OCI-LY7 (cell line): ENCODE measurements around the gene KCNK15. TPM values are rescaled to one million over a fixed set of nuclear protein-coding genes. Genes with fewer than 3 reads are reported as not detected.

ENCODE experiments used
- BruUV-seq: library from RNA; stranded (reverse); fragments of 400-500 nt; replicated peaks from 2 replicates; lab custom pipeline; 2021; lab: Mats Ljungman, UMichigan
- CTCF ChIA-PET: fragments of 300-600 bp; sonication (Branson Sonifier 250); formaldehyde crosslinking; loops from one replicate; lab custom pipeline; 2022; ENCODE audit warnings: antibody characterized with exemption; ENCODE audit not compliant: unreplicated experiment; lab: Charles Lee
- POLR2A ChIA-PET: fragments of 300-600 bp; sonication (Branson Sonifier 250); formaldehyde crosslinking; loops from one replicate; lab custom pipeline; 2022; ENCODE audit warnings: antibody characterized with exemption; lab: Charles Lee
- DNase-seq: peaks from one replicate; pipeline ENCODE4 v3.0.0-alpha.2; 2015; ENCODE audit warnings: low spot score
- H2AFZ ChIP-seq: fragments of 200-600 bp; sonication (generic), shearing (Covaris generic); 2 replicates; pipeline ENCODE4 v1.6.1; 2014; ENCODE audit warnings: mild to moderate bottlenecking, antibody characterized with exemption, low read length, moderate library complexity
- H3K27ac ChIP-seq: fragments of 200-600 bp; sonication (generic); 2 replicates; pipeline ENCODE4 v1.5.1; 2014; ENCODE audit warnings: mixed run types, low read depth, mild to moderate bottlenecking, moderate library complexity, low read length, inconsistent platforms; ENCODE audit not compliant: poor library complexity, severe bottlenecking
- H3K36me3 ChIP-seq: fragments of 200-600 bp; sonication (generic); 2 replicates; pipeline ENCODE4 v1.6.1; 2014; ENCODE audit warnings: mild to moderate bottlenecking, antibody characterized with exemption, low read length, moderate library complexity, mixed read lengths; ENCODE audit not compliant: insufficient read depth
- H3K4me1 ChIP-seq: fragments of 200-600 bp; sonication (generic); 2 replicates; pipeline ENCODE4 v1.5.1; 2014; ENCODE audit warnings: mild to moderate bottlenecking, low read length; ENCODE audit not compliant: insufficient read depth, poor library complexity, severe bottlenecking
- H3K4me2 ChIP-seq: fragments of 200-600 bp; sonication (generic); 2 replicates; pipeline ENCODE4 v1.6.1; 2014; ENCODE audit warnings: mild to moderate bottlenecking, low read length
- H3K4me3 ChIP-seq: fragments of 200-600 bp; sonication (generic); 2 replicates; pipeline ENCODE4 v1.5.1; 2014; ENCODE audit warnings: mild to moderate bottlenecking, low read depth, low read length; ENCODE audit not compliant: poor library complexity, severe bottlenecking
- H3K79me2 ChIP-seq: fragments of 200-600 bp; sonication (generic); 2 replicates; pipeline ENCODE4 v1.6.1; 2016; ENCODE audit warnings: low read depth, mild to moderate bottlenecking, low read length, moderate library complexity, mixed read lengths; ENCODE audit not compliant: insufficient read depth
- H3K9me2 ChIP-seq: fragments of 200-600 bp; sonication (generic); 2 replicates; pipeline ENCODE4 v1.6.1; 2016; ENCODE audit warnings: mild to moderate bottlenecking, low read length, mixed read lengths; ENCODE audit not compliant: insufficient read depth
- H3K9me3 ChIP-seq: fragments of 200-600 bp; sonication (generic); 2 replicates; pipeline ENCODE4 v1.6.1; 2014; ENCODE audit warnings: mild to moderate bottlenecking, mixed run types, low read length, mixed read lengths
- H4K20me1 ChIP-seq: fragments of 200-600 bp; sonication (generic); 2 replicates; pipeline ENCODE4 v1.6.1; 2014; ENCODE audit warnings: mild to moderate bottlenecking, antibody characterized with exemption, low read length, moderate library complexity, mixed read lengths; ENCODE audit not compliant: insufficient read depth
- EZH2phosphoT487 ChIP-seq: fragments of 200-600 bp; sonication (generic); IDR thresholded peaks from 2 replicates; pipeline ENCODE4 v1.6.1; 2018; ENCODE audit warnings: low read depth, borderline replicate concordance, mild to moderate bottlenecking, mixed run types, antibody characterized with exemption, low read length, moderate library complexity, mixed read lengths
- intact Hi-C: fragments of 100-400 bp; cut with micrococcal nuclease; formaldehyde crosslinking; loops from one replicate; pipeline ENCODE4 v1.10.0; 2022; ENCODE audit not compliant: unreplicated experiment
- total RNA-seq, 2 experiments: library from RNA; depleted of rRNA in 1 of 2; stranded (reverse); fragments of >200 nt in 1 of 2; shearing (Covaris generic) in 1 of 2; gene quantifications; 2 replicates each; pipeline ENCODE4 v1.2.3, GENCODE V29; 2014 to 2022
- TF ChIP-seq, protein P1 (sequence below): fragments of 200-600 bp; sonication (generic); conservative IDR thresholded peaks from 2 replicates; pipeline ENCODE4 v1.5.1; 2014; ENCODE audit warnings: mild to moderate bottlenecking, antibody characterized with exemption, low read length, moderate library complexity, mixed read lengths

Gene KCNK15
- total RNA-seq, 2 experiments from 2014 or later: not detected

DNA sequence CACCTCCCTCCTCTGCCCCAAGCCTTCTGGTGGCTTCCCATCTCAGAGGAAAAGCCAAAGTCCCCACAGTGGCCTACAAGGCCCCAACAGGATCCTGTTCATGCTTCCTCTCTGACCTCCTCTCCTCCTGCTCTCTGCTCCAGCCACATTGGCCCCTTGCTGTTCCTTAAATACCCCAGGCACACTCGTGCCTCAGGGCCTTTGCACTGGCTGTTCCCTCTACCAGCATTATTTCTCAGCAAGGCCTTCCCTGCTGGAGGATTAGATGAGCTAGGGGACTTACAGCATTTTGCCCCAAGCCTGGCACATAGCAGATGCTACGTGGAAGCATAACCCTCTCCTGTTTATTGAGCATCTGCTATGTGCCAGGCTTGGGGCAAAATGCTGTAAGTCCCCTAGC, 22.7 kb upstream of the KCNK15 start:
- no peak overlapping the region for H3K4me3 ChIP-seq
- ChIA-PET POLR2A (no interaction called here), CTCF (no interaction called here)
- no peak overlapping the region for H3K4me2 ChIP-seq
- TF ChIP-seq, protein P1, sequence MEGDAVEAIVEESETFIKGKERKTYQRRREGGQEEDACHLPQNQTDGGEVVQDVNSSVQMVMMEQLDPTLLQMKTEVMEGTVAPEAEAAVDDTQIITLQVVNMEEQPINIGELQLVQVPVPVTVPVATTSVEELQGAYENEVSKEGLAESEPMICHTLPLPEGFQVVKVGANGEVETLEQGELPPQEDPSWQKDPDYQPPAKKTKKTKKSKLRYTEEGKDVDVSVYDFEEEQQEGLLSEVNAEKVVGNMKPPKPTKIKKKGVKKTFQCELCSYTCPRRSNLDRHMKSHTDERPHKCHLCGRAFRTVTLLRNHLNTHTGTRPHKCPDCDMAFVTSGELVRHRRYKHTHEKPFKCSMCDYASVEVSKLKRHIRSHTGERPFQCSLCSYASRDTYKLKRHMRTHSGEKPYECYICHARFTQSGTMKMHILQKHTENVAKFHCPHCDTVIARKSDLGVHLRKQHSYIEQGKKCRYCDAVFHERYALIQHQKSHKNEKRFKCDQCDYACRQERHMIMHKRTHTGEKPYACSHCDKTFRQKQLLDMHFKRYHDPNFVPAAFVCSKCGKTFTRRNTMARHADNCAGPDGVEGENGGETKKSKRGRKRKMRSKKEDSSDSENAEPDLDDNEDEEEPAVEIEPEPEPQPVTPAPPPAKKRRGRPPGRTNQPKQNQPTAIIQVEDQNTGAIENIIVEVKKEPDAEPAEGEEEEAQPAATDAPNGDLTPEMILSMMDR: no peak
- no peak for TF ChIP-seq EZH2phosphoT487
- no peak overlapping the region for H3K27ac ChIP-seq
- no TSS peak for BruUV-seq
- intact Hi-C loops: no loop called here
- no peaks in the 10 kb centered on the region for H3K36me3 ChIP-seq
- no peaks in the 10 kb centered on the region for H3K79me2 ChIP-seq
- no peaks in the 10 kb centered on the region for H3K9me3 ChIP-seq
- H3K9me2 ChIP-seq: no peaks in the 10 kb centered on the region
- DNase-seq: no peak
- H2AFZ ChIP-seq: no peak overlapping the region
- no peaks in the 10 kb centered on the region for H3K4me1 ChIP-seq
- H4K20me1 ChIP-seq: no peaks in the 10 kb centered on the region

DNA sequence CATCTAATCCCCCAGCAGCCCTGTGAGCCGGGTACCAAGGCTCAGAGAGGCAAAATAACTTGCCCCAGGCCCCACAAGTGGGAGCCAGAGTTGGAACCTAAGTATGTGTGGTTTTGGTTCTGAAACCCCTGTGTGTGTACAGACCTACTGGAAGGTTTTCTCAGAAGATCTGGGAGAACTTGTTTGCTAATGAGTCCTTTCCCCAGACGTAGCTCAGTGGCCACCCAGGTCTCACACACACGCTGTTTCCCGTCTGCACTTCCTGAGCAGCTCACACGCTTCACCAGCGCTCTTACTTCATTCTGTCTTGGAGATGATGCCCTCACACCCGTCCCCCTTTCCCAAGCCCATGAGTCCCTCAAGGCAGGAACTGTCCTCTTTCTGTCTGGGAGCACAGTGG, 22.3 kb upstream of the KCNK15 start:
- no peaks in the 10 kb centered on the region for H3K9me2 ChIP-seq
- BruUV-seq: no TSS peak
- CTCF ChIA-PET: no interaction called here
- no peaks in the 10 kb centered on the region for H3K9me3 ChIP-seq
- TF ChIP-seq, protein P1: no peak
- TF ChIP-seq EZH2phosphoT487: no peak
- H3K4me3 ChIP-seq: no peak overlapping the region
- intact Hi-C loops: no loop called here
- no peaks in the 10 kb centered on the region for H3K79me2 ChIP-seq
- H3K27ac ChIP-seq: no peak overlapping the region
- no peaks in the 10 kb centered on the region for H3K4me1 ChIP-seq
- H4K20me1 ChIP-seq: no peaks in the 10 kb centered on the region
- POLR2A ChIA-PET: interaction anchor here (1.2 kb wide), 1 partner anchor 14 kb away, joined by 3 read pairs; no protein-coding TSS in a partner anchor
- no peak for DNase-seq
- no peaks in the 10 kb centered on the region for H3K36me3 ChIP-seq
- H2AFZ ChIP-seq: no peak overlapping the region
- no peak overlapping the region for H3K4me2 ChIP-seq

DNA sequence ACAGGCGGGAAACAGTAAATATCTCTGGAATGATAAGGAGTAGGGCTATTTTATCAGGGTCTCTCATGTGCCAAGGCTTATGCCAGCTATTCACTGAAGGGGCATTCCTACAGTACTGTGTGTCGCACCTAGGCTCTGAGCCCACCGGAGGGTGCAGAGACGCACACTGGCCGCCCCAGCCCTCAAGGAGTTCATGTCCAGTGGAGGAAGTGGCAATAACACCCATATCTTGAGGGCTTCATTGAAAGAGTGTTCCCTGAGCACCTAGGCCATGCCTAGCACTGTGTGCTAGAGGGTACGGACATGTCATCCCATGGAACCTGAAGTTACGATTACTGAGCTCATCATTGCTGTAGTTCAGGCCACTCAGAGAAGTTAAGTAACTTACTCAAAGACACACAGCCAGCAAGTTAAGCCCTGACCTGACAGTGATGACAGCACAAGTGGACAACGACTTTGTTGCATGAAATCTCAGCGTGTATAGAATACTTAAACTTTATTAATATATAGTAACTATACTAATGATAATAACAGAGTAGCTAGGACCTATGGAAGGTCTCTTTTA, 21.8 kb upstream of the KCNK15 start:
- H3K4me3 ChIP-seq: no peak overlapping the region
- POLR2A ChIA-PET: interaction anchor here (1.2 kb wide), 1 partner anchor 13 kb away, joined by 3 read pairs; no protein-coding TSS in a partner anchor
- CTCF ChIA-PET: no interaction called here
- H3K79me2 ChIP-seq: no peaks in the 10 kb centered on the region
- no peak overlapping the region for H2AFZ ChIP-seq
- H4K20me1 ChIP-seq: no peaks in the 10 kb centered on the region
- H3K4me1 ChIP-seq: no peaks in the 10 kb centered on the region
- no TSS peak for BruUV-seq
- no peak overlapping the region for H3K4me2 ChIP-seq
- no peak overlapping the region for H3K27ac ChIP-seq
- TF ChIP-seq, protein P1: no peak
- no peak for TF ChIP-seq EZH2phosphoT487
- no peaks in the 10 kb centered on the region for H3K9me3 ChIP-seq
- DNase-seq: no peak
- intact Hi-C loops: no loop called here
- no peaks in the 10 kb centered on the region for H3K9me2 ChIP-seq
- no peaks in the 10 kb centered on the region for H3K36me3 ChIP-seq
